HAP-1 (cell line): ENCODE measurements around the gene MAGI2.
"Not testable (repeated sequence)": the region's sequence is repeated elsewhere in the genome, so short reads cannot be mapped to it uniquely, and the experiment has no call there.

Experiments
- DNase-seq, 2 experiments: peaks; one replicate each; pipeline ENCODE4 v3.0.0-alpha.2; 2016 to 2020; ENCODE audit warnings: low spot score in 2 of 2
- H3K27me3 ChIP-seq: fragments of 250-450 bp; sonication (Bioruptor Pico); 2 replicates; pipeline ENCODE4 v1.5.1; 2020; ENCODE audit warnings: low read depth, mild to moderate bottlenecking, moderate library complexity
- H3K36me3 ChIP-seq: fragments of 250-450 bp; sonication (Bioruptor Pico); replicated peaks from 2 replicates; pipeline ENCODE4 v1.5.1; 2020; ENCODE audit warnings: mild to moderate bottlenecking
- H3K4me1 ChIP-seq: fragments of 250-450 bp; sonication (Bioruptor Pico); 2 replicates; pipeline ENCODE4 v1.5.1; 2020; ENCODE audit warnings: mild to moderate bottlenecking
- H3K4me3 ChIP-seq: fragments of 250-450 bp; sonication (Bioruptor Pico); 2 replicates; pipeline ENCODE4 v1.5.1; 2020; ENCODE audit warnings: mild to moderate bottlenecking, moderate library complexity
- H3K9me3 ChIP-seq: fragments of 250-450 bp; sonication (Bioruptor Pico); 2 replicates; pipeline ENCODE4 v1.5.1; 2020; ENCODE audit warnings: mild to moderate bottlenecking, moderate library complexity
- in situ Hi-C: fragments of 300-500 bp; cut with MboI; formaldehyde crosslinking; loops from 3 replicates; pipeline ENCODE4 v1.14.3; 2020; ENCODE audit warnings: low sequenced_read_pairs, inconsistent platforms, mixed read lengths

The MAGI2 gene

GRCh38 chr7:79461660-79462059 lies 8.2 kb upstream of the MAGI2 start:
- no peaks in the 10 kb centered on the region for H3K9me3 ChIP-seq
- no peaks in the 10 kb centered on the region for H3K36me3 ChIP-seq
- no peak overlapping the region for H3K4me3 ChIP-seq
- H3K27me3 ChIP-seq = no peaks in the 10 kb centered on the region
- H3K4me1 ChIP-seq = peaks cover 10% of the 10 kb centered on the region
- in situ Hi-C loops = no loop called here
- peak in 1 of 2 experiments; percentile 63 for DNase-seq

GRCh38 chr7:79459381-79459780 lies 5.9 kb upstream of the MAGI2 start:
- H3K4me3 ChIP-seq = no peak overlapping the region
- no peak for DNase-seq
- in situ Hi-C loops = no loop called here

GRCh38 chr7:79458796-79459195 lies 5.3 kb upstream of the MAGI2 start:
- H3K27me3 ChIP-seq = no peaks in the 10 kb centered on the region
- no peaks in the 10 kb centered on the region for H3K9me3 ChIP-seq
- in situ Hi-C loops = no loop called here
- no peak overlapping the region for H3K4me3 ChIP-seq
- no peak for DNase-seq
- H3K36me3 ChIP-seq = no peaks in the 10 kb centered on the region
- peaks cover 10% of the 10 kb centered on the region for H3K4me1 ChIP-seq

More at GRCh38 chr7:79459381-79459780, 5.9 kb upstream of the MAGI2 start:
- no peaks in the 10 kb centered on the region for H3K9me3 ChIP-seq
- H3K36me3 ChIP-seq = no peaks in the 10 kb centered on the region
- H3K27me3 ChIP-seq = no peaks in the 10 kb centered on the region
- H3K4me1 ChIP-seq = peaks cover 10% of the 10 kb centered on the region

GRCh38 chr7:79455173-79455790 lies 1.8 kb upstream of the MAGI2 start:
- Histone ChIP-seq H3K27me3 (no peaks in the 10 kb centered on the region), H3K36me3 (no peaks in the 10 kb centered on the region), H3K4me3 (no peak overlapping the region), H3K4me1 (no peaks in the 10 kb centered on the region; the same call in 1 of the 2 replicates), H3K9me3 (no peaks in the 10 kb centered on the region; the same call in 1 of the 2 replicates)
- DNase-seq = no peak
- in situ Hi-C loops = no loop called here

GRCh38 chr7:79454361-79454960 lies 994 bp upstream of the MAGI2 start:
- peak overlapping the region; percentile 53 for H3K4me3 ChIP-seq
- H3K27me3 ChIP-seq = no peaks in the 10 kb centered on the region
- H3K9me3 ChIP-seq = no peaks in the 10 kb centered on the region; the same call in 1 of the 2 replicates
- in situ Hi-C loops = no loop called here
- H3K36me3 ChIP-seq = no peaks in the 10 kb centered on the region
- H3K4me1 ChIP-seq = no peaks in the 10 kb centered on the region; the same call in 1 of the 2 replicates
- peak; percentile 38 to 63 for DNase-seq

- H3K4me1 ChIP-seq = no peaks in the 10 kb centered on the region; the same call in 1 of the 2 replicates
- in situ Hi-C loops = no loop called here
- DNase-seq = no peak
- H3K9me3 ChIP-seq = no peaks in the 10 kb centered on the region; the same call in 1 of the 2 replicates
- no peaks in the 10 kb centered on the region for H3K36me3 ChIP-seq
- H3K4me3 ChIP-seq = peak overlapping the region; percentile 53
- no peaks in the 10 kb centered on the region for H3K27me3 ChIP-seq
Observed at GRCh38 chr7:79453266-79453557, 255 bp downstream of the MAGI2 start.

GRCh38 chr7:79452495-79453265 lies 787 bp downstream of the MAGI2 start:
- Histone ChIP-seq H3K9me3 (no peaks in the 10 kb centered on the region; the same call in 1 of the 2 replicates), H3K27me3 (no peaks in the 10 kb centered on the region), H3K4me1 (no peaks in the 10 kb centered on the region; the same call in 1 of the 2 replicates), H3K36me3 (no peaks in the 10 kb centered on the region), H3K4me3 (peak overlapping the region; percentile 53)
- DNase-seq = peak in 1 of 2 experiments; percentile 21
- in situ Hi-C loops = no loop called here

GRCh38 chr7:79452032-79452494 lies 1.4 kb downstream of the MAGI2 start:
- no peaks in the 10 kb centered on the region for H3K36me3 ChIP-seq
- no peak overlapping the region for H3K4me3 ChIP-seq
- in situ Hi-C loops = no loop called here
- no peaks in the 10 kb centered on the region for H3K27me3 ChIP-seq
- H3K4me1 ChIP-seq = no peaks in the 10 kb centered on the region; the same call in 1 of the 2 replicates
- DNase-seq = peak in 1 of 2 experiments; percentile 10
- no peaks in the 10 kb centered on the region; the same call in 1 of the 2 replicates for H3K9me3 ChIP-seq

- in situ Hi-C loops = no loop called here
- no peak for DNase-seq
- H3K4me3 ChIP-seq = no peak overlapping the region
Observed at GRCh38 chr7:79451580-79451979, 1.9 kb downstream of the MAGI2 start.

GRCh38 chr7:79442766-79443165 lies 10.7 kb downstream of the MAGI2 start:
- H3K9me3 ChIP-seq, H3K27me3 ChIP-seq, in situ Hi-C loops, H3K4me3 ChIP-seq, H3K4me1 ChIP-seq, H3K36me3 ChIP-seq, DNase-seq: not testable (repeated sequence)

More at GRCh38 chr7:79451580-79451979, 1.9 kb downstream of the MAGI2 start:
- no peaks in the 10 kb centered on the region; the same call in 1 of the 2 replicates for H3K9me3 ChIP-seq
- no peaks in the 10 kb centered on the region; the same call in 1 of the 2 replicates for H3K4me1 ChIP-seq
- no peaks in the 10 kb centered on the region for H3K36me3 ChIP-seq
- H3K27me3 ChIP-seq = no peaks in the 10 kb centered on the region

GRCh38 chr7:79436378-79436777 lies 17.1 kb downstream of the MAGI2 start:
- in situ Hi-C loops = no loop called here
- Histone ChIP-seq H3K4me1 (no peaks in the 10 kb centered on the region), H3K36me3 (no peaks in the 10 kb centered on the region), H3K9me3 (no peaks in the 10 kb centered on the region), H3K4me3 (no peak overlapping the region), H3K27me3 (no peaks in the 10 kb centered on the region)
- DNase-seq = no peak

GRCh38 chr7:79434867-79435266 lies 18.6 kb downstream of the MAGI2 start:
- DNase-seq = no peak
- Histone ChIP-seq H3K4me1 (no peaks in the 10 kb centered on the region), H3K9me3 (no peaks in the 10 kb centered on the region), H3K36me3 (no peaks in the 10 kb centered on the region), H3K27me3 (no peaks in the 10 kb centered on the region), H3K4me3 (no peak overlapping the region)
- in situ Hi-C loops = no loop called here

GRCh38 chr7:79434098-79434497 lies 19.4 kb downstream of the MAGI2 start:
- DNase-seq = no peak
- H3K27me3 ChIP-seq = no peaks in the 10 kb centered on the region
- H3K4me1 ChIP-seq = no peaks in the 10 kb centered on the region
- no peaks in the 10 kb centered on the region for H3K36me3 ChIP-seq
- in situ Hi-C loops = no loop called here
- no peaks in the 10 kb centered on the region for H3K9me3 ChIP-seq
- no peak overlapping the region for H3K4me3 ChIP-seq

- no peaks in the 10 kb centered on the region for H3K36me3 ChIP-seq
- in situ Hi-C loops = no loop called here
- no peak overlapping the region for H3K4me3 ChIP-seq
- H3K27me3 ChIP-seq = no peaks in the 10 kb centered on the region
- no peaks in the 10 kb centered on the region for H3K9me3 ChIP-seq
- no peak for DNase-seq
- H3K4me1 ChIP-seq = no peaks in the 10 kb centered on the region
Observed at GRCh38 chr7:79430391-79430790, 23.1 kb downstream of the MAGI2 start.
